ENCODE results near the gene JAK2.

GRCh38 chr9:4943346-4943745 lies 41.7 kb upstream of the JAK2 start:
- TF ChIP-seq BHLHE40 (IDR thresholded peaks at IDR 0.05; ENCODE audit: borderline replicate concordance) (no peak), FOXA1 (IDR thresholded peaks at IDR 0.05) (no peak), ARNT (IDR thresholded peaks at IDR 0.05) (no peak), LEF1 (IDR thresholded peaks at IDR 0.05; ENCODE audit: borderline replicate concordance) (no peak), SUZ12 (IDR thresholded peaks at IDR 0.05) (no peak), TARDBP (IDR thresholded peaks at IDR 0.05) (no peak)

Measured in HEK293T (cell line).